GM21529 (cell line): ENCODE data around the gene PITX3.
"Not testable (repeated sequence)": the region's sequence is repeated elsewhere in the genome, so short reads cannot be mapped to it uniquely, and the experiment has no call there.

Experiments
- ATAC-seq: cut with Tn5 transposase; IDR thresholded peaks from one replicate; pipeline ENCODE4 v1.9.1; 2021; ENCODE audit not compliant: unreplicated experiment

The PITX3 gene

GRCh38 chr10:102261196-102261595 is 19.9 kb upstream of the PITX3 start:
- no peak for ATAC-seq

- ATAC-seq: no peak
Measured at GRCh38 chr10:102255404-102255803, 14.1 kb upstream of the PITX3 start.

- ATAC-seq: no peak
Measured at GRCh38 chr10:102254426-102254825, 13.1 kb upstream of the PITX3 start.

- ATAC-seq: not testable (repeated sequence)
Measured at GRCh38 chr10:102252508-102252907, 11.2 kb upstream of the PITX3 start.

GRCh38 chr10:102247734-102248133 is 6.4 kb upstream of the PITX3 start:
- no peak for ATAC-seq

GRCh38 chr10:102246261-102246660 is 4.9 kb upstream of the PITX3 start:
- ATAC-seq: no peak

GRCh38 chr10:102245932-102246251 is 4.6 kb upstream of the PITX3 start:
- ATAC-seq: no peak

- ATAC-seq: peak; percentile 90
Measured at GRCh38 chr10:102245082-102245931, 4.0 kb upstream of the PITX3 start, which contains the start of gene GBF1. GBF1 (plus strand) TSS chr10:102245532; CDS start chr10:102258939, 13,407 bp downstream.

- no peak for ATAC-seq
Measured at GRCh38 chr10:102243309-102243708, 2.0 kb upstream of the PITX3 start.

GRCh38 chr10:102242118-102242485 is 790 bp upstream of the PITX3 start:
- no peak for ATAC-seq

- ATAC-seq: no peak
Measured at GRCh38 chr10:102241032-102241443, 274 bp downstream of the PITX3 start.

- ATAC-seq: no peak
Measured at GRCh38 chr10:102240467-102241031, 763 bp downstream of the PITX3 start.

GRCh38 chr10:102237711-102238252 is 3.5 kb downstream of the PITX3 start:
- no peak for ATAC-seq

- ATAC-seq: no peak
Measured at GRCh38 chr10:102236006-102236405, 5.3 kb downstream of the PITX3 start.

- no peak for ATAC-seq
Measured at GRCh38 chr10:102235598-102235920, 5.8 kb downstream of the PITX3 start.

- ATAC-seq: no peak
Measured at GRCh38 chr10:102234888-102235597, 6.3 kb downstream of the PITX3 start.

- ATAC-seq: no peak
Measured at GRCh38 chr10:102233997-102234396, 7.3 kb downstream of the PITX3 start.

- ATAC-seq: no peak
Measured at GRCh38 chr10:102231357-102232318, 9.7 kb downstream of the PITX3 start.

GRCh38 chr10:102230861-102231356 is 10.4 kb downstream of the PITX3 start:
- no peak for ATAC-seq

GRCh38 chr10:102230264-102230860 is 10.9 kb downstream of the PITX3 start:
- no peak for ATAC-seq
